HG03565 (cell line): ENCODE results near the gene TBX18.

Experiments used
- ATAC-seq: cut with Tn5 transposase; IDR thresholded peaks from one replicate; pipeline ENCODE4 v1.9.1; 2021; ENCODE audit warnings: mild to moderate bottlenecking, moderate library complexity; ENCODE audit not compliant: unreplicated experiment

Gene TBX18

GRCh38 chr6:84681693-84682326, 82.6 kb downstream of the TBX18 start:
- ATAC-seq = no peak

- no peak for ATAC-seq
Observed at GRCh38 chr6:84675651-84676050, 88.7 kb downstream of the TBX18 start.

- no peak for ATAC-seq
Observed at GRCh38 chr6:84674395-84674794, 90.0 kb downstream of the TBX18 start.

- ATAC-seq = no peak
Observed at GRCh38 chr6:84671183-84671582, 93.2 kb downstream of the TBX18 start.

- no peak for ATAC-seq
Observed at GRCh38 chr6:84669945-84670344, 94.5 kb downstream of the TBX18 start.

GRCh38 chr6:84667252-84668213, 96.9 kb downstream of the TBX18 start:
- ATAC-seq = no peak

GRCh38 chr6:84665401-84665800, 99.0 kb downstream of the TBX18 start:
- ATAC-seq = no peak

- no peak for ATAC-seq
Observed at GRCh38 chr6:84663866-84664265, 100.5 kb downstream of the TBX18 start.

- ATAC-seq = no peak
Observed at GRCh38 chr6:84657486-84657885, 106.9 kb downstream of the TBX18 start.

- no peak for ATAC-seq
Observed at GRCh38 chr6:84657025-84657424, 107.4 kb downstream of the TBX18 start.

GRCh38 chr6:84653027-84653551, 111.3 kb downstream of the TBX18 start:
- ATAC-seq = no peak

- ATAC-seq = no peak
Observed at GRCh38 chr6:84652356-84653026, 111.9 kb downstream of the TBX18 start.

GRCh38 chr6:84651583-84651982, 112.8 kb downstream of the TBX18 start:
- ATAC-seq = no peak

- no peak for ATAC-seq
Observed at GRCh38 chr6:84648444-84648843, 116.0 kb downstream of the TBX18 start.

GRCh38 chr6:84645563-84646266, 118.7 kb downstream of the TBX18 start:
- ATAC-seq = no peak

GRCh38 chr6:84645000-84645399, 119.4 kb downstream of the TBX18 start:
- no peak for ATAC-seq

GRCh38 chr6:84643778-84644177, 120.6 kb downstream of the TBX18 start:
- ATAC-seq = no peak

GRCh38 chr6:84641076-84641475, 123.3 kb downstream of the TBX18 start:
- ATAC-seq = no peak

- ATAC-seq = no peak
Observed at GRCh38 chr6:84639396-84639795, 125.0 kb downstream of the TBX18 start.

- no peak for ATAC-seq
Observed at GRCh38 chr6:84638286-84638685, 126.1 kb downstream of the TBX18 start.
